ENCODE results near the gene KREMEN1. TPM values are rescaled to one million over a fixed set of nuclear protein-coding genes. Genes with fewer than 3 reads are reported as not detected.

The KREMEN1 gene
- total and polyA plus RNA-seq, 9 of the 15 experiments (the other 6 are each of a cell fraction or from before 2014, with no cell fraction given): 0.69 to 11.5 (median 4.3) TPM

DNA sequence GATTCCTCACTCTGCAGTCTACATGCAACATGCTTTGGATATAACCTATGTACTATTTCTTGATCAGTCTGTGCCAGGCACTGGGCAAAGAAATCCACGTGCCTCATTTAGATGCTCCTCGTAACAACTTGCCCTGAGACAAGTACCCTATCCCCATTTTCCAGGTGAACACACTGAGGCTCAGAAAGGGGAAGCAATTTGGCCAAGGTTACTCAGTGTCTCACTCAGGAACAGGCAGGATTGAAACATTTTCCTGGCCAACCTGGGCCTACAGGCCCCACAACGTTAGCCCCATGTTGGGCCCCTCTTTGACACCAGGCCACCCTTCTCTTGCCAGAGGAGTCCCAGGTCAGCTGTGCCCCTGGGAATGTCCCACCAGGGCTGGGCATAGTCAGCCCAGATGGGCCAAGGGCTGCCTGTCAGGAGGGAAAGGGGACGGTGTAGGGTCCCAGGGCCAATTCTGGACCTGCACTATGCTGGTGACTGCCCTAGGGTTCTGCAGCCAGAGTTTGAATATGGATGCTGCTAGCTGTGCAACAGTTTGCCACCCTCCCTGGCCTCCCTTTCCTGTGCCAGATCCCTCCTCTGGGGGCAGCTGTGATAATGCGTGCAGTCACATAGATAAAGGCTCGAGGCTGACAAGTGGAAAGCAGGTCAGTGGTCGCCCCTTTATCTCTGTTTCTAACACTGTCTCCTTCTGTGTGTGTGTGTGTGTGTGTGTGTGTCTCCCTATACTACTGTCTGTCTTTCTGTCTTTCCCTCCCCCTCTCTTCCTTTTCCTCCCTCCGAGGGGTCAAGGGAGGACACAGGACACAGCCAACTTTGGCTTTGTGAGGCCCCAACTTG is 122.5 kb downstream of the KREMEN1 start (continued):
- TF ChIP-seq, protein P1, sequence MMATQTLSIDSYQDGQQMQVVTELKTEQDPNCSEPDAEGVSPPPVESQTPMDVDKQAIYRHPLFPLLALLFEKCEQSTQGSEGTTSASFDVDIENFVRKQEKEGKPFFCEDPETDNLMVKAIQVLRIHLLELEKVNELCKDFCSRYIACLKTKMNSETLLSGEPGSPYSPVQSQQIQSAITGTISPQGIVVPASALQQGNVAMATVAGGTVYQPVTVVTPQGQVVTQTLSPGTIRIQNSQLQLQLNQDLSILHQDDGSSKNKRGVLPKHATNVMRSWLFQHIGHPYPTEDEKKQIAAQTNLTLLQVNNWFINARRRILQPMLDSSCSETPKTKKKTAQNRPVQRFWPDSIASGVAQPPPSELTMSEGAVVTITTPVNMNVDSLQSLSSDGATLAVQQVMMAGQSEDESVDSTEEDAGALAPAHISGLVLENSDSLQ (IDR thresholded peaks at IDR 0.05): peak; percentile 89
- TF ChIP-seq MBD2 (IDR thresholded peaks at IDR 0.05; ENCODE audit: borderline replicate concordance, low read depth) (peak; percentile 33; the same call in 1 of the 2 replicates), HNRNPL (IDR thresholded peaks at IDR 0.05; ENCODE audit: low read depth, low read length) (0 out of 2 replicates have a peak, but pooled peaks have one; percentile 33), PHF20 (IDR thresholded peaks at IDR 0.05; ENCODE audit: partially characterized antibody) (peak; percentile 36), ADNP (tag; IDR thresholded peaks at IDR 0.05) (peak; percentile 76; the same call in 1 of the 2 replicates), KLF1 (tag; IDR thresholded peaks at IDR 0.05) (no peak), NCOR1 (IDR thresholded peaks at IDR 0.05) (peak; percentile 97), ZNF41 (CRISPR knock-in tag; conservative IDR thresholded peaks at IDR 0.05) (no peak), SREBF2 (CRISPR knock-in tag; IDR thresholded peaks at IDR 0.05) (no peak)
- TF ChIP-seq, protein P2, sequence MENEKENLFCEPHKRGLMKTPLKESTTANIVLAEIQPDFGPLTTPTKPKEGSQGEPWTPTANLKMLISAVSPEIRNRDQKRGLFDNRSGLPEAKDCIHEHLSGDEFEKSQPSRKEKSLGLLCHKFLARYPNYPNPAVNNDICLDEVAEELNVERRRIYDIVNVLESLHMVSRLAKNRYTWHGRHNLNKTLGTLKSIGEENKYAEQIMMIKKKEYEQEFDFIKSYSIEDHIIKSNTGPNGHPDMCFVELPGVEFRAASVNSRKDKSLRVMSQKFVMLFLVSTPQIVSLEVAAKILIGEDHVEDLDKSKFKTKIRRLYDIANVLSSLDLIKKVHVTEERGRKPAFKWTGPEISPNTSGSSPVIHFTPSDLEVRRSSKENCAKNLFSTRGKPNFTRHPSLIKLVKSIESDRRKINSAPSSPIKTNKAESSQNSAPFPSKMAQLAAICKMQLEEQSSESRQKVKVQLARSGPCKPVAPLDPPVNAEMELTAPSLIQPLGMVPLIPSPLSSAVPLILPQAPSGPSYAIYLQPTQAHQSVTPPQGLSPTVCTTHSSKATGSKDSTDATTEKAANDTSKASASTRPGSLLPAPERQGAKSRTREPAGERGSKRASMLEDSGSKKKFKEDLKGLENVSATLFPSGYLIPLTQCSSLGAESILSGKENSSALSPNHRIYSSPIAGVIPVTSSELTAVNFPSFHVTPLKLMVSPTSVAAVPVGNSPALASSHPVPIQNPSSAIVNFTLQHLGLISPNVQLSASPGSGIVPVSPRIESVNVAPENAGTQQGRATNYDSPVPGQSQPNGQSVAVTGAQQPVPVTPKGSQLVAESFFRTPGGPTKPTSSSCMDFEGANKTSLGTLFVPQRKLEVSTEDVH (IDR thresholded peaks at IDR 0.05; ENCODE audit: low read depth, partially characterized antibody): no peak
- TF ChIP-seq, protein P3, sequence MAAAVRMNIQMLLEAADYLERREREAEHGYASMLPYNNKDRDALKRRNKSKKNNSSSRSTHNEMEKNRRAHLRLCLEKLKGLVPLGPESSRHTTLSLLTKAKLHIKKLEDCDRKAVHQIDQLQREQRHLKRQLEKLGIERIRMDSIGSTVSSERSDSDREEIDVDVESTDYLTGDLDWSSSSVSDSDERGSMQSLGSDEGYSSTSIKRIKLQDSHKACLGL (CRISPR knock-in tag; IDR thresholded peaks at IDR 0.05; ENCODE audit: borderline replicate concordance, poor library complexity, severe bottlenecking): no peak
- TF ChIP-seq, protein P4, sequence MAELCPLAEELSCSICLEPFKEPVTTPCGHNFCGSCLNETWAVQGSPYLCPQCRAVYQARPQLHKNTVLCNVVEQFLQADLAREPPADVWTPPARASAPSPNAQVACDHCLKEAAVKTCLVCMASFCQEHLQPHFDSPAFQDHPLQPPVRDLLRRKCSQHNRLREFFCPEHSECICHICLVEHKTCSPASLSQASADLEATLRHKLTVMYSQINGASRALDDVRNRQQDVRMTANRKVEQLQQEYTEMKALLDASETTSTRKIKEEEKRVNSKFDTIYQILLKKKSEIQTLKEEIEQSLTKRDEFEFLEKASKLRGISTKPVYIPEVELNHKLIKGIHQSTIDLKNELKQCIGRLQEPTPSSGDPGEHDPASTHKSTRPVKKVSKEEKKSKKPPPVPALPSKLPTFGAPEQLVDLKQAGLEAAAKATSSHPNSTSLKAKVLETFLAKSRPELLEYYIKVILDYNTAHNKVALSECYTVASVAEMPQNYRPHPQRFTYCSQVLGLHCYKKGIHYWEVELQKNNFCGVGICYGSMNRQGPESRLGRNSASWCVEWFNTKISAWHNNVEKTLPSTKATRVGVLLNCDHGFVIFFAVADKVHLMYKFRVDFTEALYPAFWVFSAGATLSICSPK (IDR thresholded peaks at IDR 0.05; ENCODE audit: borderline replicate concordance): no peak
- TF ChIP-seq, protein P5, sequence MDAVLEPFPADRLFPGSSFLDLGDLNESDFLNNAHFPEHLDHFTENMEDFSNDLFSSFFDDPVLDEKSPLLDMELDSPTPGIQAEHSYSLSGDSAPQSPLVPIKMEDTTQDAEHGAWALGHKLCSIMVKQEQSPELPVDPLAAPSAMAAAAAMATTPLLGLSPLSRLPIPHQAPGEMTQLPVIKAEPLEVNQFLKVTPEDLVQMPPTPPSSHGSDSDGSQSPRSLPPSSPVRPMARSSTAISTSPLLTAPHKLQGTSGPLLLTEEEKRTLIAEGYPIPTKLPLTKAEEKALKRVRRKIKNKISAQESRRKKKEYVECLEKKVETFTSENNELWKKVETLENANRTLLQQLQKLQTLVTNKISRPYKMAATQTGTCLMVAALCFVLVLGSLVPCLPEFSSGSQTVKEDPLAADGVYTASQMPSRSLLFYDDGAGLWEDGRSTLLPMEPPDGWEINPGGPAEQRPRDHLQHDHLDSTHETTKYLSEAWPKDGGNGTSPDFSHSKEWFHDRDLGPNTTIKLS (IDR thresholded peaks at IDR 0.05; ENCODE audit: borderline replicate concordance, low read depth): no peak; the same call in 1 of the 2 replicates
- TF ChIP-seq, protein P6, sequence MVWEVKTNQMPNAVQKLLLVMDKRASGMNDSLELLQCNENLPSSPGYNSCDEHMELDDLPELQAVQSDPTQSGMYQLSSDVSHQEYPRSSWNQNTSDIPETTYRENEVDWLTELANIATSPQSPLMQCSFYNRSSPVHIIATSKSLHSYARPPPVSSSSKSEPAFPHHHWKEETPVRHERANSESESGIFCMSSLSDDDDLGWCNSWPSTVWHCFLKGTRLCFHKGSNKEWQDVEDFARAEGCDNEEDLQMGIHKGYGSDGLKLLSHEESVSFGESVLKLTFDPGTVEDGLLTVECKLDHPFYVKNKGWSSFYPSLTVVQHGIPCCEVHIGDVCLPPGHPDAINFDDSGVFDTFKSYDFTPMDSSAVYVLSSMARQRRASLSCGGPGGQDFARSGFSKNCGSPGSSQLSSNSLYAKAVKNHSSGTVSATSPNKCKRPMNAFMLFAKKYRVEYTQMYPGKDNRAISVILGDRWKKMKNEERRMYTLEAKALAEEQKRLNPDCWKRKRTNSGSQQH (CRISPR knock-in tag; IDR thresholded peaks at IDR 0.05): 0 out of 2 replicates have a peak, but pooled peaks have one; percentile 64
- TF ChIP-seq, protein P7, sequence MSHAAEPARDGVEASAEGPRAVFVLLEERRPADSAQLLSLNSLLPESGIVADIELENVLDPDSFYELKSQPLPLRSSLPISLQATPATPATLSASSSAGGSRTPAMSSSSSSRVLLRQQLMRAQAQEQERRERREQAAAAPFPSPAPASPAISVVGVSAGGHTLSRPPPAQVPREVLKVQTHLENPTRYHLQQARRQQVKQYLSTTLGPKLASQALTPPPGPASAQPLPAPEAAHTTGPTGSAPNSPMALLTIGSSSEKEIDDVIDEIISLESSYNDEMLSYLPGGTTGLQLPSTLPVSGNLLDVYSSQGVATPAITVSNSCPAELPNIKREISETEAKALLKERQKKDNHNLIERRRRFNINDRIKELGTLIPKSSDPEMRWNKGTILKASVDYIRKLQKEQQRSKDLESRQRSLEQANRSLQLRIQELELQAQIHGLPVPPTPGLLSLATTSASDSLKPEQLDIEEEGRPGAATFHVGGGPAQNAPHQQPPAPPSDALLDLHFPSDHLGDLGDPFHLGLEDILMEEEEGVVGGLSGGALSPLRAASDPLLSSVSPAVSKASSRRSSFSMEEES (CRISPR knock-in tag; IDR thresholded peaks at IDR 0.05): no peak
